HEK293 (cell line): ENCODE data around the gene CPLX3.
A peak's percentile ranks its signal among the peaks of the same experiment; 100 is the strongest.

Source experiments
- CTCF ChIP-seq: fragments of 450-650 bp; formaldehyde crosslinking; IDR thresholded peaks from 2 replicates; pipeline ENCODE4 v1.5.1; 2016; ENCODE audit warnings: missing biosample characterization, missing genetic modification characterization
- GLIS1 ChIP-seq: fragments of 450-650 bp; formaldehyde crosslinking; IDR thresholded peaks from 2 replicates; pipeline ENCODE4 v1.5.1; 2016; ENCODE audit warnings: missing biosample characterization, missing genetic modification characterization
- KLF1 ChIP-seq: fragments of 450-650 bp; formaldehyde crosslinking; IDR thresholded peaks from 2 replicates; pipeline ENCODE4 v1.5.1; 2016; ENCODE audit warnings: missing biosample characterization, missing genetic modification characterization
- KLF9 ChIP-seq: fragments of 450-650 bp; formaldehyde crosslinking; IDR thresholded peaks from 2 replicates; pipeline ENCODE4 v1.5.1; 2016; ENCODE audit warnings: missing biosample characterization, missing genetic modification characterization, low read depth
- OVOL3 ChIP-seq: fragments of 450-650 bp; formaldehyde crosslinking; IDR thresholded peaks from 2 replicates; pipeline ENCODE4 v1.5.1; 2016; ENCODE audit warnings: missing biosample characterization, missing genetic modification characterization
- PRDM4 ChIP-seq: fragments of 450-650 bp; formaldehyde crosslinking; IDR thresholded peaks from 2 replicates; pipeline ENCODE4 v1.5.1; 2017; ENCODE audit warnings: missing biosample characterization, missing genetic modification characterization
- REPIN1 ChIP-seq: fragments of 450-650 bp; formaldehyde crosslinking; IDR thresholded peaks from 2 replicates; pipeline ENCODE4 v1.5.1; 2017; ENCODE audit warnings: missing biosample characterization, missing genetic modification characterization, low read depth
- SP2 ChIP-seq: fragments of 450-650 bp; formaldehyde crosslinking; IDR thresholded peaks from 2 replicates; pipeline ENCODE4 v1.5.1; 2016; ENCODE audit warnings: missing biosample characterization, missing genetic modification characterization
- TCF7L2 ChIP-seq: IDR thresholded peaks from 2 replicates; pipeline ENCODE4 v1.6.1; 2011; ENCODE audit warnings: low read depth, mild to moderate bottlenecking, inconsistent platforms, low read length, moderate library complexity, borderline replicate concordance
- ZNF544 ChIP-seq: fragments of 450-650 bp; formaldehyde crosslinking; IDR thresholded peaks from 2 replicates; pipeline ENCODE4 v1.5.0; 2017; ENCODE audit warnings: missing biosample characterization, missing genetic modification characterization
- ZNF747 ChIP-seq: fragments of 450-650 bp; formaldehyde crosslinking; IDR thresholded peaks from 2 replicates; pipeline ENCODE4 v1.5.1; 2016; ENCODE audit warnings: missing biosample characterization, missing genetic modification characterization
- ZNF830 ChIP-seq: fragments of 450-650 bp; IDR thresholded peaks from 2 replicates; pipeline ENCODE4 v1.5.0; 2018; ENCODE audit warnings: missing biosample characterization, missing genetic modification characterization, low read depth, mild to moderate bottlenecking, moderate library complexity
- TF ChIP-seq, protein P1 (sequence below): fragments of 450-650 bp; formaldehyde crosslinking; IDR thresholded peaks from 2 replicates; pipeline ENCODE4 v1.5.1; 2016; ENCODE audit warnings: missing biosample characterization, missing genetic modification characterization, low read depth

DNA sequence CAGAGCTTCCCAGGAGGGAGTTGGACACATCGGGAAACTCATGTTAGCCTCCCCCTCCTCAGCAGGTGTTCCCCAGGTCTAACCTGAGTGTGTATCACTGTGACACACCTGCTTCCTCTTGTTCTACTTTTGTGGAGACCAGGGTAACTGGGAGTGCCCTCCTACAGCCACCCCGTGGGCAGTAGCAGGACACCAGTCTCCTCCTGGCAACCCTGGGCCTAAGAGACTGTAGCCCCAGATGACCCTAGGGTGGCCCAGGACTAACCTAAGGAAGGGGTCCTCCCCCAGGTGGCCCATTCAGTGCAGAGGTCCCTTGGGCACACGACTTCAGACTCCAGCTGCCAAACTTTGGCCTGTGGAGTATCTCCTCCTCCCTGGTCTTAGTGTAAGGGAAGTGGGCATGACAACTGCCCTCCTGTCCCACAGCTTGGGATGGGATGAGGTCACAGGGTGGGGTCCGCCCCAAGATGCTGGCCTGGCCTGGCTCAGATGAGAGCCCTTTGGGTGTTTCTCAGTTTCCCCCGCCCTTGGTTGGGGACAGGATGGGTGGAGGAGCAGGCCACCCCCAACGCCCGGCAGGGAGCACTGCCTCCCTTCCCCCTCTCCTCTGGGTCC, 39.8 kb upstream of the CPLX3 start:
- TF ChIP-seq CTCF (tag by site-specific recombination) (no peak), KLF1 (peak; percentile 89), REPIN1 (tag by site-specific recombination) (no peak), ZNF747 (no peak), OVOL3 (no peak), SP2 (0 out of 2 replicates have a peak, but pooled peaks have one; percentile 25), KLF9 (tag by site-specific recombination) (no peak), PRDM4 (tag by site-specific recombination) (no peak), ZNF830 (tag by site-specific recombination) (no peak), GLIS1 (tag by site-specific recombination) (peak; percentile 43; the same call in 1 of the 2 replicates), TCF7L2 (no peak), ZNF544 (tag by site-specific recombination) (no peak)
- TF ChIP-seq, protein P1, sequence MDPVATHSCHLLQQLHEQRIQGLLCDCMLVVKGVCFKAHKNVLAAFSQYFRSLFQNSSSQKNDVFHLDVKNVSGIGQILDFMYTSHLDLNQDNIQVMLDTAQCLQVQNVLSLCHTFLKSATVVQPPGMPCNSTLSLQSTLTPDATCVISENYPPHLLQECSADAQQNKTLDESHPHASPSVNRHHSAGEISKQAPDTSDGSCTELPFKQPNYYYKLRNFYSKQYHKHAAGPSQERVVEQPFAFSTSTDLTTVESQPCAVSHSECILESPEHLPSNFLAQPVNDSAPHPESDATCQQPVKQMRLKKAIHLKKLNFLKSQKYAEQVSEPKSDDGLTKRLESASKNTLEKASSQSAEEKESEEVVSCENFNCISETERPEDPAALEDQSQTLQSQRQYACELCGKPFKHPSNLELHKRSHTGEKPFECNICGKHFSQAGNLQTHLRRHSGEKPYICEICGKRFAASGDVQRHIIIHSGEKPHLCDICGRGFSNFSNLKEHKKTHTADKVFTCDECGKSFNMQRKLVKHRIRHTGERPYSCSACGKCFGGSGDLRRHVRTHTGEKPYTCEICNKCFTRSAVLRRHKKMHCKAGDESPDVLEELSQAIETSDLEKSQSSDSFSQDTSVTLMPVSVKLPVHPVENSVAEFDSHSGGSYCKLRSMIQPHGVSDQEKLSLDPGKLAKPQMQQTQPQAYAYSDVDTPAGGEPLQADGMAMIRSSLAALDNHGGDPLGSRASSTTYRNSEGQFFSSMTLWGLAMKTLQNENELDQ (tag by site-specific recombination): no peak
